ENCODE data around the gene ETV5.

GRCh38 chr3:186069199-186069598 lies 39.7 kb downstream of the ETV5 start:
- no peak for TF ChIP-seq EP300 (IDR thresholded peaks at IDR 0.05)
- no peak for TF ChIP-seq CTCF (IDR thresholded peaks at IDR 0.05)
